ENCODE results near the gene DEGS2.

The DEGS2 gene

GRCh38 chr14:100148837-100149731 is 10.4 kb downstream of the DEGS2 start:
- no peak for DNase-seq (ENCODE audit: low read depth in 1 of 2, low spot score in 1 of 2)

DNA sequence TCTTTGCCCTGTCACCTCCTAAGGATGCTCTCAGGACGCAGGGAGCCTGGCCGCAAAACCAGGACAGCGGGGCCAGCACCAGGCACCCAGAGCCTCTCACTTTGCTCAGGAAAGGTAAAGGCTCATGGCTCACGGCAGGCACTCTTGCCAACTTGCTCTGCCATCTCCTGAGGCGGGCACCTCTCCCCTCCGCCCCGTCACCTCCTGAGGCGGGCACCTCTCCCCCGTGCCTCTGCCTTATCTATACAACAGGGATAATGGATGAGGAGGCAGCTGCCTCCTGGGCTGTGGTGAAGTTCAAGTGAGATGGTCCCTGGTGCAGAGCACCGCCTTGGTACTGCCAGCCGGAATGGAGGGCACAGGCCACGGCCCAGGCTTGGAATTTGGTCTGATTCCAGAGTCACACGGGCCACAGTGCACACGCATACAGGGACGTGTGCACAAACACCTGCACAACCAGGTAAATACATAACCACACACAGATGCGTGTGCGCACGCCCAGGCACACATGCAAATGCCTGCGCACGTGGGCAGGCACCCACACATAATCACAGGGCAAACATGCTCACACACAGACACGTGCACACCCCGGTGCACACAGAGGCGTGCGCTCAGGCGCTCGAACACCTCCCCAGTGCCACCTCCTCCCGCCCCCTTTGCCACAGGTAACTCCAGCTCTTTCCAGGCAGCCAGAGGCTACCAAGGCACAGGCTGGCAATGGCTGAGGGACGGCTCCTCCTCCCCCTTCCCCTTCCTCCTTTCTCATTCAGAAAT is 11.6 kb downstream of the DEGS2 start:
- no peak for DNase-seq (ENCODE audit: low read depth in 1 of 2, low spot score in 1 of 2)

DNA sequence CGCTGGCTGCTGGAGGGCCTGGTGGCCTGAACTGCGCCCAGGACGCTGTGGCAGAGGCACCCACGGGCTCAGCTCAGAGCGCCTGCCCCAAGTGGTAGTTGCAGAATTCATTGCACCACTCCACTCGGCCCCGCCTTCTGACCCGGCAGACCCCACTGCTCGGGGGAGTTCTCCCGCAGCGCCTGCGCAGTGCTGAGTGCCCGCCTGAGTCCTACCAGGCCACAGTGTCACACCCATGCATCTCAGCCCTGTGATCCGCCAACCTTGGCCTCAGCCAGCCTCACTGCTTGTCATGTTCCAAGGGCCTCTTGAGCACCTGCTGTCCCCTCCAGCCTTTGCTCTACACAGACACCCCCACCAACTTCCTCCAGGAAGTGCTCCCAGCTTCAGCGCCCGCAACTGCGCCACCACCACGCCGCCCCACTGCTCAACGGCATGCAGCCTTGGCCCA is 12.2 kb downstream of the DEGS2 start:
- peak; percentile 13 to 44 for DNase-seq (ENCODE audit: low read depth in 1 of 2, low spot score in 1 of 2)

- no peak for DNase-seq (ENCODE audit: low read depth in 1 of 2, low spot score in 1 of 2)
Measured at GRCh38 chr14:100146531-100147091, 12.8 kb downstream of the DEGS2 start.

DNA sequence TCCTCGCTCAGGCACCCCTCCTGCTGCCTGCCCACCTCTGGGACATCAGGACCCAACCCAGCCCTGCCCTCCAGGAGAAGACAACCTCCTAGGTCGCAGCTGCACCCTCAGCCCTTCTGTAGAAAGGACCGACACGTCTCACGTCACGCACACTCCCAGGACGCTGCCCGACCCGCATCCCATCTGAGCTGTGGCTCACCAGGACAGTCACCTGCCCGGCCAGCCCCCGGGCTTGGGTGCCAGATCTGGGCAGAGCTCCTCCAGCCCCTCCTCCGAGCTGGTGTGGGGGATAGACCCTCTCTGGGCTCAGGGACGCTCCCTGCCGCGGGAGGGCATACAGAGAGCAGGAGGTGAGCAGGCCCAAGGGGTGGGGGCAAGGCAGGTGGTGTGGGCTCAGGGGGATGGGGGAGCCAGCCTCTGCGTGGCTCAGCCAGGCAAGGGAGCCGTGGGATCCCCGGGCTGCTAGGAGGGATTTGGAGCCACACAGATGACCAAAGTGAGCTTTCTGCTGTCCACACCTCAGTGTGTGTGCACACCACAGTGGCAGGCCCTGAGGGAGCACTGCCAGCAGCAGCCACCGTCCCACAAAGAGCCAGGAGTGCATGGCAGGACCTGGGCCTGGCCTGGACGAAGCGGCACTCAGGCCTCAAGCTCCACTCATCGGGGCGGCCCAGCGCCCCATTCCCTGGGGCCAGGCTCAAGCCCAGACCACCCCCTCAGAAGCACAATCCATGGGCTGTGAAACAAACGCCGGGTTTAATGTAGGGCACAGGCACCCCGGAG is 13.6 kb downstream of the DEGS2 start:
- no peak for DNase-seq (ENCODE audit: low read depth in 1 of 2, low spot score in 1 of 2)

DNA sequence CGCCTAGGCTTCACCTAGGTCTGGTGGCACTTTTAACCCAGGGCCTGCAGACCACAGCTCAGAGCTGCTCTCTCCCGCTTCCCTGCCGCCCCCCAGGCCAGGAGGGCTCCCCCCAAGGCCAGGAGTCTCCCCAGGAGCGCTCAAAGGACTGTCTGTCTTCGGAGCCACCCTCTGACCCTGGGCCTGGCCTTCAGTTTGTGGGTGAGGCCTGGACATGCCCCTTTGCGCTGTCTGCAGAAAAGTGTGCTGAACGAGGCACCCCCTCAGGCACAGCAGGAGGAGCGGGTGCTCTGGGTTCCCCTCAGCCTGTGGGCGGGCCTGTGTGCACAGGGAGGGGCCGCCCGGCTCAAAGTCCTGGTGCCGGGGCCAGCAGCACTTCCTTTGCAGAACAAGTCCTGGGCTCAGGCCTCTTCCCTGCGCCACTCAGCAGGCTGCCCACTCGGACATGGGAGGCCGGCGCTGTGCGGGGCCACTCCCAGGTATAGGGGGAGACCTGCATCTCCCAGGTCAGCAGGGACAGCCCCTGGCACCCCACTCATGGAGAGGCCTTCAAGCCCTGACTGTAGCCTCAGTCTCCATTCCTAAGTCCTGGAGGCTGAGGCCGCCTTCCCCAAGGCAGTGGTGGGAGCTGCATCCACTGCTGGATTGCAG is 14.3 kb downstream of the DEGS2 start:
- no peak for DNase-seq (ENCODE audit: low read depth in 1 of 2, low spot score in 1 of 2)

- DNase-seq (ENCODE audit: low read depth in 1 of 2, low spot score in 1 of 2) = no peak
Measured at GRCh38 chr14:100144645-100144995, 14.8 kb downstream of the DEGS2 start.

- DNase-seq (ENCODE audit: low read depth in 1 of 2, low spot score in 1 of 2) = no peak
Measured at GRCh38 chr14:100143934-100144333, 15.5 kb downstream of the DEGS2 start.

- DNase-seq (ENCODE audit: low read depth in 1 of 2, low spot score in 1 of 2) = no peak
Measured at GRCh38 chr14:100143523-100143922, 15.9 kb downstream of the DEGS2 start.

DNA sequence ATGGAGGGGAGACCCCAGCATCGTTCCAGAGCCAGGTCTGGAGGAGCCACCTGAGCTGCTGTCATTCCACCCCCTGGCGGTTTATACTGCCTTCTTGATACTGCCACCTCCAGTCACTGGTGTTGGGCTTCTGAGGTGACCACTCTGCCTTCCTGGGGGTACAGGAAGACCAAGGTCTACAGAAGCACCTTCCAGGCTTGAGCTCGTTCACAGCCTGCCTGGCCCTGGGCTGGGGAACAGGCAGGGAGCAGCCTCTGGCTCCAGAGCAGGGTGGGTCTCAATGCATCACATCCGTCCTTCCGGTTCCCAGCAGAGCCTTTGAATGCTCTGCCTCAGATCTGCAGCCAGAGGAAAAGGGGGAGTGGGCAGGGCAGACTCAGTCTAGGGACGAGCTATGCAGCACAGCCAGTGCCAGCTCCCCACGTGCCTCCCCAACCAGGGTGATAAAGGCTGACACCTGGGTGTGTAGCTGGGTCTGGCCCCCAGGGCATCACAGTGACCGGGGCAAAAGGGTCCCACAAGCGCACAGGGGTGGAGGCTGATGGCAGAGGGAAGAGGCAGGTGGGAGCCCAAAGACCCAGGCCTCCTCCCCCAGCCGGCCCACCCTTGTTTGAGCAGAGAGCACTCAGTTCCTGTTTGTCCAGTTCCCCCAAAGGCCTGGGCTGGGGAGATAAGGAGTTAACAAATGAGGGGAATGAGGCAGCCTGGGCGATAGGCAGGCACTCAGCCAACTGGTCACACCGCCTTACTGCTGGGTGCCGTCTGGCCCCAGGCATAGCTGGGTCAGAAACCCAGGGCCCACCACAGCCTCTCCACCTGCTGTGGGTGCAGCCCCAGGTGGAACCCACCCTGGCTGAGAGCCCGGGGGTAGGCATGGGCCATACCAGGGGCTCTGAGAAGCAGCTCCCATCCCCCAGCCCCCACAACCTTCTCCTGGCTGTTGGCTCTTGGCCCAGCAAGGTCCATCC is 17.1 kb downstream of the DEGS2 start:
- no peak for DNase-seq (ENCODE audit: low read depth in 1 of 2, low spot score in 1 of 2)

DNA sequence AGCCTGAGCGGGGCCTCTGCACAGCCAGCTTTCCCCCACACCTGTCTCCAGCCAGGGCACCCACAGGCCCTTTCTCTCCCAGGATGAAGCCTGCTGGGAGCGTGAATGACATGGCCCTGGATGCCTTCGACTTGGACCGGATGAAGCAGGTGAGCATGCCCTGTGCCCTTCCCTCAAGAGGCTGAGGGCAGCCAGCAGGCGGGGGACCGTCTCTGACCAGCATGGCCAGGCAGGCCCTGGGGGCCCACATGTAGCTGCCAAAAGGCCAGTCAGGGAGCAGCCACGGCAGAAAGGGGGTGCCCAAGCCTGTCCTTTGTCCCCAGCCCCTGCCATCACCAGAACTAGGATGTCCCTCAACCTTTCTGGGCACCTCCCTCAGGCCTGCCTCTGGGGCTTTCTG is 18.3 kb downstream of the DEGS2 start:
- no peak for DNase-seq (ENCODE audit: low read depth in 1 of 2, low spot score in 1 of 2)

- DNase-seq (ENCODE audit: low read depth in 1 of 2, low spot score in 1 of 2) = no peak
Measured at GRCh38 chr14:100140452-100141078, 18.9 kb downstream of the DEGS2 start.

DNA sequence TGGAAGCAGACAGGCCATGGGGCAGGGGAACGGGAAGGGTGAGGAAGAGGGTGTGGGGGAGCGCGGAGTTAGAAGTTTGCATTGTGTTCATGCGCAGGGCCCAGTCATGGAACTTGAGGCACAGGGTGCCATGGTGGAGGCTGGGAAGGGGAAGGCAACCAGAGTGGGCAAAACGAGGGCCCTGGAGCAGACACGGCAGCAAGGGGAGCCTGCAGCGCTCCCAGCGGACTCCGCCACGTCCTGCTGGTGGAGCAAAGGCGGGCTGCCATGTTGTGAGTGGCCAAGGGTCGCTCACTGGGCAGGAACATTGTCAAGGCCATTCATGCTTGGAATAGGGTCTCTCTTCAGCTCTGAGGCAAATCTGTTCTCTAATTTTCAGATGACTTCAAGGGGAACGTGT is 20.5 kb downstream of the DEGS2 start:
- no peak for DNase-seq (ENCODE audit: low read depth in 1 of 2, low spot score in 1 of 2)

DNA sequence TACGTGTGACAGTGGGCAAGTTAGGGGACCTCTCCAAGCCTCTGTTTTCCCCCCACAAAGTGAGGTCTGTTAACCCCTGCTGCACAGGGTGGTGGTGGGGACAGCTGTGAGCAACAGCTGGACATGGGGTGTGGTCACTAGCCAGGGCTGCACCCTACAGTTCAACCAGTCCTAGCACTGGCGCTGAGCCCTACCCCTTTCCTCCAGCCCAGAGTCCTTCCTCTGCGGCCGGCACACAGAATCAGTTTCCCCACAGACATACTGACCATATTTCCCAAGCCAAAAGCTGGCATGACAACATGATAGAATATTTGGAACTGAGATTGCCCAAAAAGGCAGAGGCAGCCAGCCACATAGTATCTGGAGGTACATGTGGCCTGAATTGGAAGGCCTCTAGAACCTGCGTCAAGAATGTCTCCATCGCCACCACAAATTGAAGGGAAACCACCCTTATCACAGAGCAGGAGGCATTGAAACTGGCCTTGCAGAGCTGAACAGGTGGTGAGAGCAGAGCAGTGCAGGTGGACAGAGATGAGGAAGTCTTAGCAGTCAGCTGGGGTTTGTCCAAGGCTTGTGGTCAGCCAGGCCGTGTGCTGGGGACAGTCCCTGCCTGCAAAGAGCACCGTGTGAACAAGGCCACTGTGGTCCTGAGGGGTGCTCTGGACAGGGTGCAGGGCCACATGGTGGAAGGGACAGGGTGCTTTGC is 21.2 kb downstream of the DEGS2 start:
- no peak for DNase-seq (ENCODE audit: low read depth in 1 of 2, low spot score in 1 of 2)

DNA sequence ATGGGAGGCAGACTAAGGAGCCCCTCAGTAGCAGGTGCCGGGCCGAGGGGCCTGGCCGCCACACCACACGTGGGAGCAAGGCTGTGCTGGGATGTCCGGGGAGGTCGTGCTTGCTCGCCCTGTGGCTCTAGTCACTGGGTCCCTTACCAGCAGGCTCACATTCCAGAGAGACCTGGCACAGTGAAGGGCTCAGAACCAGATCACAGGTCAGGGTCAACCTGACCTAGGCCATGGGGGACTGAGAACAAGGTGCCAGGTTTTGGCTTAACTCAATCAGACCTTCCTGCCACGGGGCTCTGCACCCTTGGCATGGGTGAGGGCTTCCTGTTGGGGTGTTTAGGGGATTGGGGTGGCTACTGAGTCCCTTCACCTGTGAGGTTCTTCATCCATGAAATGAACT is 22.3 kb downstream of the DEGS2 start:
- DNase-seq (ENCODE audit: low read depth in 1 of 2, low spot score in 1 of 2) = no peak

GRCh38 chr14:100135784-100136183 is 23.7 kb downstream of the DEGS2 start:
- no peak for DNase-seq (ENCODE audit: low read depth in 1 of 2, low spot score in 1 of 2)

DNA sequence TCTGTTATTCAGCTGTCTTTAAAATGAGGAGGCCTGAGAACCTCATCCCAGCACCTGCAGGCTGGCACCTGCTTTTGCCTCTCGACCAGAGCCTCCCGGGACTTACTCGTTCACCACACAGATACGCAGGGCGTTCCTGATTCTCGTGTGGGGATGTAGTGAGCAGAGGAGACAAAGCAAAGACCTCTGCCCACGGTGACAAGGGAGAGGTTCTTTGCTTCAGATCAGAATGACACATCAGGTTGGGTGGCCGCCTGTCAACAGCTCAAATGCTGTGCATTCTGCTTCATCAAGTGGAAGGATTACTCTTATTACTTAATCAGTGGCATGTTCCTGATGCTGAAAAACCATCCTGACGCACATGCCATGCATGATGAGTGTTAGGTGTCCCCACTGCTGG is 24.4 kb downstream of the DEGS2 start:
- no peak for DNase-seq (ENCODE audit: low read depth in 1 of 2, low spot score in 1 of 2)

DNA sequence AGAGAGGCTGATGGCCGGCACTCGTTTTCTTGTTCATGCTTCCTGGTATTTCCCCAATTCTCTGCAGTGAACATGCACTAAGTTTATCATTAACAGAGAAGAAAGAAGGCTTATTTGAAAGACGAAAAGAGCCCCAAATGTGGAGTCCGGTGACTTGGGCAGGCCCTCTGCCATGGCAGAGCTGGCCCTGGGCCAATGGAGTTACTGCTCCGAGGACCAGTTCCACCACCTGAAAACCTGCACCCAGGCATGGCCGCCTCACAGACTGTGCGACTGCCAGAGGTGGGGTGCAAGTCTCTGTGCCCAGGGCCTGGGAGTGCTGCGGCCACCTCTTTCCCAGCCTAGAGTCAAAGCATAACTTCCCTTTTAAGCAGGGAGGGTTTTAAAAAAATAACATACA is 24.9 kb downstream of the DEGS2 start:
- DNase-seq (ENCODE audit: low read depth in 1 of 2, low spot score in 1 of 2) = no peak

All from activated CD4-positive, alpha-beta T cell treated with anti-CD3 and anti-CD28 coated beads, Interleukin-2, amount 50 U/mL, for 24 hours (primary cell).